AG10803 (cell line): ENCODE measurements around the gene TTLL11.
A peak's percentile ranks its signal among the peaks of the same experiment; 100 is the strongest.

Experiments used
- DNase-seq: peaks from one replicate; pipeline ENCODE4 v3.0.0; 2010; ENCODE audit warnings: low read depth
- H3K4me3 ChIP-seq: 2 replicates; pipeline ENCODE4 v1.5.1; 2011; ENCODE audit warnings: mild to moderate bottlenecking, low read length, control low read depth
- CTCF ChIP-seq: conservative IDR thresholded peaks from 2 replicates; pipeline ENCODE4 v1.5.1; 2011; ENCODE audit warnings: mild to moderate bottlenecking, low read length, control low read depth, inconsistent platforms

Gene TTLL11

GRCh38 chr9:121857928-121858327 is 235.2 kb downstream of the TTLL11 start:
- DNase-seq = no peak
- TF ChIP-seq CTCF = no peak
- H3K4me3 ChIP-seq = no peak overlapping the region

DNA sequence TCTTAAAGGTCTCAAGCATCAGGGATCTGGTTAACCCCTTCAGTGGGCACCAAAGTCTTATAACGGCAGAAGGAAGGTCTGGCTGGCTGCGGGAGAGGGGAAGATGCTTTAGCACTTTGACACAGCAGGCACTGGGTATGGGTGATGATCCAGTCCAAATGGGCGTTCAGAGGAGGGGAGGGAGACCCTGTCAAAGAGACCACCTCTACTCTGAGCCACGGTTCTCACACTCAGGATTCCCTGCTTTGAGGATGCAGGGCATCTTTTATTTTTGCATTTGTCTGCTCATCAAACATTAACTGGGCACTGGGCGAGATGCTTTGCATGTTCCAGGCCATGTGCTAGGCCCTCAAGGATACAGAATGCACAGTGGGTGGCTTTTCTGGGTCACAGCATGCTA is 237.6 kb downstream of the TTLL11 start:
- no peak for DNase-seq
- no peak overlapping the region for H3K4me3 ChIP-seq
- no peak for TF ChIP-seq CTCF

DNA sequence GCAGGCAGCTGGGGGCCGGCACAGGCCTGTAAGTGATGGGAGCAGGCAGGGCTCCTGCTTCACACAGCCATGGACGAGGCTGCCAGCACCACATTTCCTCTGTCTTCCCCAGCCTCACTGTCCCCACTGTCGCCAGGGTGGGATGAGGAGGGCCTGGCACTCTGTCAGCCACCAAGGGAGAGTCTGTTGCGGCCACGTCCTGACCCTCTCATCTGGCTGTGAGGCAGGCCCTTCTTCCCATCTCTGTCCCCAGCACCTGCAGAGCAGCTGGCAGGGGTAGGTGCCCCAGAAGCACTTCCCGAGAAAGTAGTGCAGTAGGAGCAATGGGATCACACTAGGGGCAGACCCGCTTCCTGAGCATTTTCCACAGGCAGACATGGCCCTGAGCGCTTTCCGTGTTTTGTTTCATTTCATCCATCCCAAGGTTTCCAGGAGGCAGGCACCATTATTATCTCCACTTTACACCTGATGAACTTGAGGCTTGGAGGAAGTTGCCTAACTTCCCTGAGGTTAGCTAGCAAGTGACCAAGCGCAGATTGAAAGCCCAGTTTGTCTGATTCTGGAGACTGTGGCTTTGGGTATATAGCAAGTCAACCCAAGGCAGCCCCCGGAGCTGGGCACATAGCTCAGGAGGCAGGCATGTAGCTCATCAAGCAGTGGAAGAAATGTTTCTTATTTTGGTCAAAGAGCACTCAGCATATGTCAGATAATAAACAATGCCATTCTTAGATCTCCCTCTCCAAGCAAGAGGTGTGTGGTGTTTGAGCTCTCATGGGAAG is 239.3 kb downstream of the TTLL11 start:
- TF ChIP-seq CTCF = no peak
- H3K4me3 ChIP-seq = no peak overlapping the region
- DNase-seq = no peak

DNA sequence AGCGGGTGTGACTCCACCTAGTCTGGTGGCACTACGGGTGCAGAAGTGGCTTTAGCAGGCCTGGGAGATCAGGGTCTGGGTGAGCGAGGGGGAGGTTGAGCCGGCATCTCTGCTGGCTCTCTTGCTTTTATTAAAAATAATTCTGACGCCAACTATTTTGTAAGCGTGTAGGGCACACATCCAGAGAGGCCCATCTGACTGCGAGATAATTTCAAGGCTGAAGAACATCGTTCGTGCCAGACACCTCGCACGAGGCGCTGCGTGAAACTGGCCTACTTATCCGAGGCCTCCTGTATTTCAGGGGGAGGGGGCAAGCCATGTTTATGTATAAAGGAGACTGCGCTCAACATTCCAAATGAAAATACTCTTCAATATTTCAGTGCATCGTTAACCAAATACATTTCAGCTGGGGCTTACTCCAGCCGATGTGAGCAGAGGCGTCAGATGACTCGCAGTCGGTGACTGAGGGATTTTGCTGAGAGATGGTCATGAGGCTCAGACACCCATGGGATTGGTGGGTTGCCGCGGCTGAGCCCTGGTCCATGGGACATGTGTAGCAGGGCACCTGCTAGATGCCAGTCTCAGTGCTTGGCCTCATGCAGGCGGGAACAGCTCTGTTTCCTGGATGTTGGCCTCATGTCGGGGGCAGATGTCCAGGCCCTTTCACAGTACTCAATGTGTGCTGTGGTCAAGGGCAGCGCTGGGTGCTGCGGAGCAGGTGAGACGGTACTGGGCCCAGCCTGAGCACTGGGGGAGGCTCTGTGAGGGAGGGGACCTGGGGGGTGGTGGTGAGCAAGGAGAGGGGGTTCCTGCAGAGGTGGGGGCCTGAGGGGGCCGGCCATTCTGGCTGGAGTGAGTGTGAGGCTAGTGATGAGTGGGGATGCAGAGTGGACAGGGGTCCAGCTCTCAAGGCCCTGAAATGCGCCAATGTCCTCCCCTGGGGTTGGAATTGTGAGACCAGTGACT is 240.2 kb downstream of the TTLL11 start:
- H3K4me3 ChIP-seq = no peak overlapping the region
- TF ChIP-seq CTCF = no peak
- peak; percentile 57 for DNase-seq

GRCh38 chr9:121852241-121852640 is 240.9 kb downstream of the TTLL11 start:
- no peak for TF ChIP-seq CTCF
- H3K4me3 ChIP-seq = no peak overlapping the region
- DNase-seq = no peak

GRCh38 chr9:121851641-121852091 is 241.4 kb downstream of the TTLL11 start:
- H3K4me3 ChIP-seq = no peak overlapping the region
- TF ChIP-seq CTCF = no peak
- no peak for DNase-seq
